Ovary (tissue), 9 donors: ENCODE data around the gene NEU2. TPM values are rescaled to one million over a fixed set of nuclear protein-coding genes. Genes with fewer than 3 reads are reported as not detected.
A peak's percentile ranks its signal among the peaks of the same experiment; 100 is the strongest.

Experiments
- DNase-seq, 5 donors: peaks; one replicate each; pipeline ENCODE4 v3.0.0-alpha.2; 2019 to 2020
- H3K27ac ChIP-seq, 2 donors: fragments of 200-600 bp; one replicate each; pipeline versions ENCODE4 v1.5.1 to v1.8.0; 2019 to 2022
- H3K27me3 ChIP-seq: fragments of 200-600 bp; one replicate; pipeline ENCODE4 v1.8.0; 2022
- H3K36me3 ChIP-seq: fragments of 200-600 bp; sonication (generic); one replicate; pipeline ENCODE4 v1.5.1; 2019
- H3K4me1 ChIP-seq: one replicate; pipeline ENCODE4 v1.8.1; 2013; ENCODE audit warnings: mild to moderate bottlenecking, moderate library complexity; ENCODE audit not compliant: insufficient read depth
- H3K4me3 ChIP-seq: fragments of 200-600 bp; sonication (generic); one replicate; pipeline ENCODE4 v1.5.1; 2017
- H3K9me3 ChIP-seq, 2 donors: fragments of 200-600 bp in 1 of 2; sonication (generic) in 1 of 2; one replicate each; pipeline versions ENCODE4 v1.5.1 to v1.8.1; 2013 to 2019; ENCODE audit warnings: mild to moderate bottlenecking in 1 of 2, moderate library complexity in 1 of 2
- CTCF ChIP-seq, 3 donors: fragments of 450-650 bp in 2 of 3; fragments of 200-600 bp in 1 of 3; IDR thresholded peaks; one replicate each; pipeline versions ENCODE4 v1.5.1 to v1.8.0; 2016 to 2022; ENCODE audit warnings: antibody characterized with exemption in 3 of 3, mild to moderate bottlenecking in 1 of 3
- EP300 ChIP-seq: sonication (generic); formaldehyde crosslinking; IDR thresholded peaks from one replicate; pipeline ENCODE4 v1.6.1; 2017; ENCODE audit warnings: antibody characterized with exemption
- POLR2A ChIP-seq: fragments of 450-650 bp; IDR thresholded peaks from one replicate; pipeline ENCODE4 v1.6.1; 2017; ENCODE audit warnings: antibody characterized with exemption, mild to moderate bottlenecking, moderate library complexity
- WGBS, 3 donors: extraction: QIAGEN DNeasy Blood & Tissue Kit in 1 of 3; methylation state at CpG; one replicate each; pipeline versions ENCODE4 v1.1.5 to v1.1.7; 2013 to 2017; 5-methylcytosine and 5-hydroxymethylcytosine counted together
- intact Hi-C, 4 donors: fragments of 100-400 bp; cut with DNase I; formaldehyde crosslinking; loops; one replicate each; pipeline versions ENCODE4 v1.11.0 to v1.15.1; 2022 to 2023
- polyA plus RNA-seq, 2 donors: library from polyadenylated mRNA; stranded (reverse); fragments of 200-250 nt in 1 of 2; fragments of 350-450 nt in 1 of 2; fragmentation: Illumina TruSeq in 1 of 2; extraction: RNeasy Lipid Tissue Mini Kit (QIAGEN cat#74804) in 1 of 2; gene quantifications; one replicate each; pipeline ENCODE4 v1.2.3, GENCODE V29; 2013 to 2014
- total RNA-seq, 7 donors: library from RNA; depleted of rRNA in 2 of 7; stranded (reverse); fragments of >200 nt in 2 of 7; fragmentation: NEBNext Ultra II Directional in 3 of 7; extraction: Animal tissue kit (Norgen Biotek cat#: 25700) in 3 of 7; gene quantifications; one replicate each; pipeline versions ENCODE4 v1.1.0 to v1.2.4, GENCODE V29; 2016 to 2023
- donor health status: DM: no; HTN: no; CAD: no; lungs with moderate emphysema.
- donor health status: DM: no; HTN: no; CAD: no.
- donor health status: Bipolar disorder and iron deficiency.
- donor health status: DM: yes; HTN: yes; CAD: no.
- donor health status: DM: no; HTN: no; CAD: no.
- donor health status: DM: yes; HTN: yes; CAD: no.

The NEU2 gene
- total and polyA plus RNA-seq, 9 donors: not detected

- H3K4me3 ChIP-seq: peak within 1 kb of the TSS; percentile 16
- no peaks in the 10 kb centered on the region for H3K27me3 ChIP-seq
- no peak for DNase-seq
- intact Hi-C loops: no loop called here
- WGBS, 3 donors: 71 to 75% (median 73%) methylated on average over 24 to 26 of the region's 26 CpGs
- no peaks in the 10 kb centered on the region for H3K9me3 ChIP-seq
- H3K27ac ChIP-seq: no peak within 1 kb of the TSS
- no peaks in the 10 kb centered on the region for H3K36me3 ChIP-seq
- peaks cover 5% of the 10 kb centered on the region for H3K4me1 ChIP-seq
- TF ChIP-seq CTCF (IDR thresholded peaks at IDR 0.05) (no peak), POLR2A (no peak), EP300 (no peak)
Observed at GRCh38 chr2:233059797-233060500, 27.5 kb downstream of the NEU2 start, which contains the start of gene INPP5D. TSS of gene INPP5D (plus strand) at chr2:233060342. CDS start at chr2:233060479, 137 bp downstream.

GRCh38 chr2:233060501-233060979, 28.1 kb downstream of the NEU2 start:
- no peak for DNase-seq
- Histone ChIP-seq H3K4me1 (peaks cover 5% of the 10 kb centered on the region), H3K4me3 (peak overlapping the region; percentile 16), H3K27ac (no peak overlapping the region), H3K36me3 (no peaks in the 10 kb centered on the region), H3K27me3 (no peaks in the 10 kb centered on the region), H3K9me3 (no peaks in the 10 kb centered on the region)
- intact Hi-C loops: no loop called here
- WGBS, 3 donors: 80 to 93% (median 87%) methylated on average over 13 of the region's 13 CpGs
- no peak for TF ChIP-seq CTCF (IDR thresholded peaks at IDR 0.05)

- Histone ChIP-seq H3K27ac (no peak overlapping the region), H3K36me3 (no peaks in the 10 kb centered on the region), H3K9me3 (no peaks in the 10 kb centered on the region), H3K4me3 (no peak overlapping the region), H3K27me3 (no peaks in the 10 kb centered on the region), H3K4me1 (peaks cover 5% of the 10 kb centered on the region)
- DNase-seq: no peak
- TF ChIP-seq POLR2A: no peak
- no peak for TF ChIP-seq CTCF (IDR thresholded peaks at IDR 0.05)
- TF ChIP-seq EP300: no peak
- intact Hi-C loops: no loop called here
- 71 to 86% (median 77%) methylated on average over 10 of the region's 10 CpGs for WGBS, 3 donors
Observed at GRCh38 chr2:233060980-233061590, 28.6 kb downstream of the NEU2 start.

GRCh38 chr2:233061591-233062450, 29.3 kb downstream of the NEU2 start:
- Histone ChIP-seq H3K36me3 (no peaks in the 10 kb centered on the region), H3K27me3 (no peaks in the 10 kb centered on the region), H3K9me3 (no peaks in the 10 kb centered on the region), H3K4me1 (peaks cover 5% of the 10 kb centered on the region), H3K27ac (no peak overlapping the region), H3K4me3 (no peak overlapping the region)
- intact Hi-C loops: no loop called here
- TF ChIP-seq EP300 (no peak), POLR2A (no peak), CTCF (IDR thresholded peaks at IDR 0.05) (no peak)
- DNase-seq: peak in 2 of 5 donors; percentile 32 to 43
- WGBS, 3 donors: 35 to 46% (median 40%) methylated on average over 12 of the region's 12 CpGs
